Measurements from ENCODE around the gene DAPK1. TPM values are rescaled to one million over a fixed set of nuclear protein-coding genes. Genes with fewer than 3 reads are reported as not detected.

The DAPK1 gene
- total RNA-seq, 1 donor from 2014 or later: 0.79 TPM

DNA sequence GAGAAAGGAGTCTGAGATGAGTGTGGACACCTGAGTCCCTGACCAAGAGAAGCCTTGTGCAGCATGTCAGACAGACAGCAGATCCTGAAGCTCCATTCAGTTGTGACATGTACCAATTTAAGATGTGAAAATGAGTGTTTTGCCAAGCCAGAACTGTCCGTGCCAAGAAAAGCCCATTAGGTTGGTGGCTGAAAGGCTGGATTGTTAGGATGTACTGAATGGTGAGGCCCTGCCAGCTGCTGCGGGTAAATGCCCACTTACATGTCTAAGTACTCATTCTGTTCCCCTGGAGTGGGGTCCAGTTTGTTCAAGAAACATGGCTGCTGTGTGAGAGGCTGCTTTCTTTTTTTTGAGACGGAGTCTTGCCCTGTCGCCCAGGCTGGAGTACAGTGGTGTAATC, 14.6 kb downstream of the DAPK1 start:
- no peaks in the 10 kb centered on the region for H3K36me3 ChIP-seq (ENCODE audit: control insufficient read depth, insufficient read depth, low read length)
- no peak overlapping the region for H3K4me3 ChIP-seq (ENCODE audit: low read depth, low read length)
- DNase-seq (ENCODE audit: low read depth): no peak
- no peaks in the 10 kb centered on the region for H3K27me3 ChIP-seq (ENCODE audit: control insufficient read depth, insufficient read depth, low read length)
- no peak for FAIRE-seq
- TF ChIP-seq, protein P1, sequence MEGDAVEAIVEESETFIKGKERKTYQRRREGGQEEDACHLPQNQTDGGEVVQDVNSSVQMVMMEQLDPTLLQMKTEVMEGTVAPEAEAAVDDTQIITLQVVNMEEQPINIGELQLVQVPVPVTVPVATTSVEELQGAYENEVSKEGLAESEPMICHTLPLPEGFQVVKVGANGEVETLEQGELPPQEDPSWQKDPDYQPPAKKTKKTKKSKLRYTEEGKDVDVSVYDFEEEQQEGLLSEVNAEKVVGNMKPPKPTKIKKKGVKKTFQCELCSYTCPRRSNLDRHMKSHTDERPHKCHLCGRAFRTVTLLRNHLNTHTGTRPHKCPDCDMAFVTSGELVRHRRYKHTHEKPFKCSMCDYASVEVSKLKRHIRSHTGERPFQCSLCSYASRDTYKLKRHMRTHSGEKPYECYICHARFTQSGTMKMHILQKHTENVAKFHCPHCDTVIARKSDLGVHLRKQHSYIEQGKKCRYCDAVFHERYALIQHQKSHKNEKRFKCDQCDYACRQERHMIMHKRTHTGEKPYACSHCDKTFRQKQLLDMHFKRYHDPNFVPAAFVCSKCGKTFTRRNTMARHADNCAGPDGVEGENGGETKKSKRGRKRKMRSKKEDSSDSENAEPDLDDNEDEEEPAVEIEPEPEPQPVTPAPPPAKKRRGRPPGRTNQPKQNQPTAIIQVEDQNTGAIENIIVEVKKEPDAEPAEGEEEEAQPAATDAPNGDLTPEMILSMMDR (IDR thresholded peaks at IDR 0.05; ENCODE audit: insufficient read depth, low read length, severe bottlenecking): no peak

DNA sequence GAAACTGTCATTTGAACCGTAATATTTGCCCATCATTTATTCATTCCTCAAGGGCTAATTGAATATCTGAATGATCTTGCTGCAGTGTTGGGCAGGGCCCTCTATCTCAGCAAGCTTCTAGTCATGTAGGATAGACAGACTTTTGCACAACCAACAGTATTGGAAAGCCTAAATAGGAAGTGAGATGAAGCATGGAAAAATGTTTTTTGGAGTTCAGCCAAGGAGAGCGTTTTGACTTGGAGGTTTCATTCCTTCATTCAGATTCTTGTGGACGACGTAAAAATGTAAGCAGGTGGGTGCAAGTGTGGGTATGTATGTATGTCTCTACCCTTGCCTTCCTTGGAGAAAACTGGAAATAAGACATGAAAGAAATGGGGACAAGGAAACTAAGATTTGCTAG, 15.5 kb downstream of the DAPK1 start:
- DNase-seq (ENCODE audit: low read depth) (no peak), FAIRE-seq (no peak)
- Histone ChIP-seq H3K4me3 (ENCODE audit: low read depth, low read length) (no peak overlapping the region), H3K36me3 (ENCODE audit: control insufficient read depth, insufficient read depth, low read length) (no peaks in the 10 kb centered on the region), H3K27me3 (ENCODE audit: control insufficient read depth, insufficient read depth, low read length) (no peaks in the 10 kb centered on the region)
- TF ChIP-seq, protein P1 (IDR thresholded peaks at IDR 0.05; ENCODE audit: insufficient read depth, low read length, severe bottlenecking): no peak

DNA sequence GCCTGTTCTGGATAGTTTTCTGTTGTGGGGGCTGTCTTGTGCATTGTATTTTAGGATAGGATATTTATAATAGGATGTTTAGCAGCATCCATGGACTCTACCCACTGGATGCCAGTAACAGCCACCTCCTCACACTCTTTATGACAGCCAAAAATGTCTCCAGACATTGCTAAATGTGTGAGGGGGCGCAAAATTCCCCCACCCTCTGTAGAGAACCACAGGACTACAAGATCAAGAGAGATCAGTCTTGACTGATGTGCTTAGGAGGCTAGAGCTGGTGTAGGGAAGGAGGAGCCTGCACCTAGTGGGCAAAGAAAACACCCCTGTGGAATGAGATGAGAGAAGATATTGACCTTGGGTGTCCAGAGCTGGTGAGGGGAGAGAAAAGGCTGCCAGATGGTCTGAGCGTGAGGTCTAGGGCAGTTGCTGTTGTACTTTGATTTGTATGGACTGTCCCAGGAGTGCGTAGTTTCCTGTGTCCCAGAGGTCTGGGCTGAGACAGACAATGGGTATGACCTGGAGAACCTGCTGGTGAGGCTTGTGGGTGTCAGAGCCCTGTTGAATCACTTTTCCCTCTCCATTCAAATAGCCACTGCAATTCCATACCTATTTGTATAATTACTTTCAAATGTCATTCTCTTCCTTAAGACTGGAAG, 16.3 kb downstream of the DAPK1 start:
- TF ChIP-seq, protein P1 (IDR thresholded peaks at IDR 0.05; ENCODE audit: insufficient read depth, low read length, severe bottlenecking): no peak
- Histone ChIP-seq H3K4me3 (ENCODE audit: low read depth, low read length) (no peak overlapping the region), H3K36me3 (ENCODE audit: control insufficient read depth, insufficient read depth, low read length) (no peaks in the 10 kb centered on the region), H3K27me3 (ENCODE audit: control insufficient read depth, insufficient read depth, low read length) (no peaks in the 10 kb centered on the region)
- FAIRE-seq: no peak
- no peak for DNase-seq (ENCODE audit: low read depth)

DNA sequence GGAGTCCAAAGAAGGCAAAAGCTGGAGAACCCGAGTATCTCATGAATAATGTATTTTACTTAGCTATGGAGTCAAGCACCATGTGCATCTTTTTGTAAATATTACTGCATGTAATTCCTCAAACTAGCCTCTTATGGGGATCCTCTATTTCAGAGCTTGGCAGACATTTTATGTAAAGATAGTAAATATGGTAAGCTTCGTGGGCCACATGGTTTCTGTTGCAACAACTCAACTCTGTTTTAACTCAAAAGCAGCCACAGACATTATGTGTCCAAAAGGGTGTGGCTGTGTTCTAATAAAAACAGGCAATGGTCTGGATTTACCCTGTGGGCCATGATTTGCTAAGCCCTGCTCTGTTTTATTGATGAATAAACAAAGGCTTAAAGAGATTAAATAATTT, 17.3 kb downstream of the DAPK1 start:
- TF ChIP-seq, protein P1 (IDR thresholded peaks at IDR 0.05; ENCODE audit: insufficient read depth, low read length, severe bottlenecking): no peak
- no peak for FAIRE-seq
- no peak for DNase-seq (ENCODE audit: low read depth)
- Histone ChIP-seq H3K27me3 (ENCODE audit: control insufficient read depth, insufficient read depth, low read length) (no peaks in the 10 kb centered on the region), H3K36me3 (ENCODE audit: control insufficient read depth, insufficient read depth, low read length) (no peaks in the 10 kb centered on the region), H3K4me3 (ENCODE audit: low read depth, low read length) (no peak overlapping the region)

DNA sequence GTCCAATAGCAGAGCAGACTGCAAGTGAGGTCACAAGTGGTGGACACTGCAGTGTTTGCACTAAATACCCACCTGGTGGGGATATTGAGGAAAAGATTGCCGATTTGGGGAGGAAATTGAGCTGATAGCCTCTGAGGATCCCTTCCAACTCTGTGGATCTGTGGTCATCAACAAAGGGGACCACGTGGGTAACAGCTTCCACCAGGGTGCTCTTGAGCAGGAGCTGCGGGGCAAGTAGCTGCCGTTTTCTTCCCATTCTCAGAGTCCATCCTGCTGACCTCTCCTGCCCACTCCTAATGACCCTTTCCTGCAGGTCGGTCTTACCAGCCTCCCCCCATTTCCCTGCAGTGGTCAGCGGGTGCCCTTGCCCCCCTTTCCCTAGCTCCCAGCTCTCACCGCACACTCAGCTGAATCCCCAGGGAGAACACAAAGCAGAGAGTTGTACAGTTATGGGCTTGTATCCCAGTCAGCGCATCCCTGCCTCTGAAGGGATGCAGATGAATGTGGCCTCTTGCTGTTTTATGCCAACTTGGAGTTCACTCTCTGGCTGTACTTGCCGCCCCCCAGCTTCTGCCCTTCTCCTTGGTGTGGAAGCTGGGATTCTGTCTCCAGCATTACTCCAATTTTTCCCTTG, 18.0 kb downstream of the DAPK1 start:
- TF ChIP-seq, protein P1 (IDR thresholded peaks at IDR 0.05; ENCODE audit: insufficient read depth, low read length, severe bottlenecking): no peak
- FAIRE-seq: no peak
- no peaks in the 10 kb centered on the region for H3K27me3 ChIP-seq (ENCODE audit: control insufficient read depth, insufficient read depth, low read length)

More for the DNA sequence above, 18.0 kb downstream of the DAPK1 start:
- no peak for DNase-seq (ENCODE audit: low read depth)
- Histone ChIP-seq H3K36me3 (ENCODE audit: control insufficient read depth, insufficient read depth, low read length) (no peaks in the 10 kb centered on the region), H3K4me3 (ENCODE audit: low read depth, low read length) (no peak overlapping the region)
